MCF 10A (cell line): ENCODE measurements around the gene VAV3. TPM values are rescaled to one million over a fixed set of nuclear protein-coding genes. Genes with fewer than 3 reads are reported as not detected.
A peak's percentile ranks its signal among the peaks of the same experiment; 100 is the strongest.

ENCODE experiments used
- BruUV-seq: library from RNA; stranded (reverse); fragments of 400-500 nt; replicated peaks from 2 replicates; lab custom pipeline; 2021; lab: Mats Ljungman, UMichigan
- CTCF ChIA-PET: fragments of 300-600 bp; sonication (Branson Sonifier 250); formaldehyde crosslinking; extraction: SDS; loops from one replicate; lab custom pipeline; 2021; ENCODE audit warnings: antibody characterized with exemption, inconsistent platforms; lab: Yijun Ruan, JAX
- POLR2A ChIA-PET: fragments of 300-600, 350-650 bp; sonication (Branson Sonifier 250); formaldehyde crosslinking; extraction: SDS; loops from one replicate; lab custom pipeline; 2020; ENCODE audit warnings: antibody characterized with exemption, inconsistent platforms; lab: Yijun Ruan, JAX
- DNase-seq: peaks from one replicate; pipeline ENCODE4 v3.0.0-alpha.2; 2018; ENCODE audit not compliant: unreplicated experiment
- H3K27ac Mint-ChIP-seq: one replicate; pipeline ENCODE4 v1.8.0; 2022; ENCODE audit warnings: mild to moderate bottlenecking, low read depth, mixed read lengths; ENCODE audit not compliant: unreplicated experiment
- H3K27me3 Mint-ChIP-seq: one replicate; pipeline ENCODE4 v1.8.0; 2022; ENCODE audit warnings: mixed read lengths; ENCODE audit not compliant: insufficient read depth, unreplicated experiment
- H3K36me3 Mint-ChIP-seq: one replicate; pipeline ENCODE4 v1.8.0; 2022; ENCODE audit warnings: mild to moderate bottlenecking, moderate library complexity, mixed read lengths; ENCODE audit not compliant: insufficient read depth, unreplicated experiment
- H3K4me1 Mint-ChIP-seq: one replicate; pipeline ENCODE4 v1.8.0; 2022; ENCODE audit warnings: mixed read lengths; ENCODE audit not compliant: insufficient read depth, unreplicated experiment
- H3K4me3 Mint-ChIP-seq: one replicate; pipeline ENCODE4 v1.8.0; 2022; ENCODE audit warnings: mild to moderate bottlenecking, moderate library complexity, mixed read lengths; ENCODE audit not compliant: unreplicated experiment
- H3K9me3 Mint-ChIP-seq: one replicate; pipeline ENCODE4 v1.8.0; 2022; ENCODE audit warnings: mixed read lengths; ENCODE audit not compliant: unreplicated experiment
- intact Hi-C: fragments of 100-400 bp; cut with micrococcal nuclease; formaldehyde crosslinking; loops from 2 replicates; pipeline ENCODE4 v1.14.1; 2022
- total RNA-seq: library from RNA; stranded (reverse); gene quantifications from 2 replicates; pipeline ENCODE4 v1.2.3, GENCODE V29; 2022
- TF ChIP-seq, protein P1 (sequence below): fragments of 200-600 bp; IDR thresholded peaks from one replicate; pipeline ENCODE4 v1.8.0; 2022; ENCODE audit warnings: antibody characterized with exemption, mild to moderate bottlenecking; ENCODE audit not compliant: unreplicated experiment

The VAV3 gene
- total RNA-seq, 1 experiment from 2014 or later: 2.0 TPM

GRCh38 chr1:107927820-107928219, 37.2 kb downstream of the VAV3 start:
- Mint-ChIP-seq H3K27ac (no peak overlapping the region), H3K4me1 (peaks cover 8% of the 10 kb centered on the region), H3K36me3 (no peaks in the 10 kb centered on the region), H3K9me3 (no peaks in the 10 kb centered on the region), H3K4me3 (no peak overlapping the region), H3K27me3 (no peaks in the 10 kb centered on the region)
- no peak for DNase-seq
- no TSS peak for BruUV-seq
- TF ChIP-seq, protein P1, sequence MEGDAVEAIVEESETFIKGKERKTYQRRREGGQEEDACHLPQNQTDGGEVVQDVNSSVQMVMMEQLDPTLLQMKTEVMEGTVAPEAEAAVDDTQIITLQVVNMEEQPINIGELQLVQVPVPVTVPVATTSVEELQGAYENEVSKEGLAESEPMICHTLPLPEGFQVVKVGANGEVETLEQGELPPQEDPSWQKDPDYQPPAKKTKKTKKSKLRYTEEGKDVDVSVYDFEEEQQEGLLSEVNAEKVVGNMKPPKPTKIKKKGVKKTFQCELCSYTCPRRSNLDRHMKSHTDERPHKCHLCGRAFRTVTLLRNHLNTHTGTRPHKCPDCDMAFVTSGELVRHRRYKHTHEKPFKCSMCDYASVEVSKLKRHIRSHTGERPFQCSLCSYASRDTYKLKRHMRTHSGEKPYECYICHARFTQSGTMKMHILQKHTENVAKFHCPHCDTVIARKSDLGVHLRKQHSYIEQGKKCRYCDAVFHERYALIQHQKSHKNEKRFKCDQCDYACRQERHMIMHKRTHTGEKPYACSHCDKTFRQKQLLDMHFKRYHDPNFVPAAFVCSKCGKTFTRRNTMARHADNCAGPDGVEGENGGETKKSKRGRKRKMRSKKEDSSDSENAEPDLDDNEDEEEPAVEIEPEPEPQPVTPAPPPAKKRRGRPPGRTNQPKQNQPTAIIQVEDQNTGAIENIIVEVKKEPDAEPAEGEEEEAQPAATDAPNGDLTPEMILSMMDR: no peak
- intact Hi-C loops: no loop called here
- POLR2A ChIA-PET: interaction anchor here (0.6 kb wide), 1 partner anchor 107 kb away, joined by 3 read pairs; no protein-coding TSS in a partner anchor
- CTCF ChIA-PET: no interaction called here

DNA sequence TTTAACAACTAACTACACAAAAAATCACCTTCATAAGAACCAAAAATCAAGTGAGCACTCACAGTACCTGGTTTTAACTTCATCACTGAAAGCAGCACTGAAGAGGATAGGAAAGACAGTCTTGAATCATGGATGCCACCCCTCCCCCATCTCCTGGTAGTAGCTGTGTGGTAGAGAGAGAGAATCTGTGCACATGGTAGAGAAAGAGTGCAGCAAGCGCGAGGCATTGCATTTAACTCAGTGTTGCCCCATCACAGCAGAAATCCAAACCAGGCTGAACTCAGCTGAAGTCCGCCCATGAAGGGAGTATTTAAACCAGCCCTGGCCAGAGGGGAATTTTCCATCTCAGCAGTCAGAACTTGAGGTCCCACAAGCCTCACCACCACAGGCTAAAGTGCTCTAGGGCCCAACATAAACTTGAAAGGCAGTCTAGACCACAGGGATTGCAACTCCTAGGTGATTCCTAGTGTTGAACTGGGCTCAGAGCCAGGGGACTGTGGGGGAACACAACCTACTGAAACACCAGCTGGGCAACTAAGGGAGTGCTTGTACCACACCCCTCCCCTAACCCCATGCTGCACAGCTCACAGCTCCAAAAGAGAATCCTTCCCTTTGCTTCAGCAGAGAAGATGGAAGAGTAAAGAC, 38.4 kb downstream of the VAV3 start:
- BruUV-seq: no TSS peak
- H3K4me3 Mint-ChIP-seq: no peak overlapping the region
- no peaks in the 10 kb centered on the region for H3K9me3 Mint-ChIP-seq
- H3K27ac Mint-ChIP-seq: no peak overlapping the region
- TF ChIP-seq, protein P1: no peak
- CTCF ChIA-PET: interaction anchor here (0.6 kb wide), 1 partner anchor 1832 kb away, joined by 4 read pairs; no protein-coding TSS in a partner anchor
- DNase-seq: peak; percentile 65
- H3K36me3 Mint-ChIP-seq: no peaks in the 10 kb centered on the region
- POLR2A ChIA-PET: no interaction called here
- H3K4me1 Mint-ChIP-seq: peaks cover 8% of the 10 kb centered on the region
- intact Hi-C loops: no loop called here
- H3K27me3 Mint-ChIP-seq: no peaks in the 10 kb centered on the region

DNA sequence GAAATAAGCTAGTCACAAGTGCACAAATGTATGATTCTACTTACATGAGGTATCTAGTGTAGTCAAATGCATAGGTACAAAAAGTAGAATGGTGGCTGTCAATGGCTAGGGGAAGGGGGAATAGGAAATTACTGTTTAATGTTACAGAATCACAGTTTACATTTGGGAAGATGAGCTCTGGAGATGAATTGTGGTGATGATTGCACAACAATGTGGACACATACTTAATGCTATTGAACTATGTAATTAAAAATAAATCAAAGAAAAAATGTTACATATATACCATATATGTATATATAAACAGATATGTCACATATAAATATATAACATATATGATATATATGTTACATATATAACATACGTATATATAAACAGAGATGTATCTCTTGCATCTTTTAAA, 39.4 kb downstream of the VAV3 start:
- Mint-ChIP-seq H3K27ac (no peak overlapping the region), H3K4me1 (peaks cover 8% of the 10 kb centered on the region), H3K4me3 (no peak overlapping the region), H3K36me3 (no peaks in the 10 kb centered on the region), H3K27me3 (no peaks in the 10 kb centered on the region), H3K9me3 (no peaks in the 10 kb centered on the region)
- ChIA-PET POLR2A (no interaction called here), CTCF (interaction anchor here (1.0 kb wide), 1 partner anchor 143 kb away, joined by 4 read pairs; no protein-coding TSS in a partner anchor)
- intact Hi-C loops: no loop called here
- TF ChIP-seq, protein P1: no peak
- DNase-seq: no peak
- no TSS peak for BruUV-seq

- CTCF ChIA-PET: interaction anchor here (0.6 to 0.8 kb wide), 2 partner anchors 12 to 203 kb away, joined by 3 read pairs; no protein-coding TSS in a partner anchor
- no peaks in the 10 kb centered on the region for H3K36me3 Mint-ChIP-seq
These were observed 44.0 kb downstream of the VAV3 start for GRCh38 chr1:107920999-107921398.

More at GRCh38 chr1:107920999-107921398, 44.0 kb downstream of the VAV3 start:
- no peak overlapping the region for H3K27ac Mint-ChIP-seq
- BruUV-seq: no TSS peak
- intact Hi-C loops: no loop called here
- H3K4me3 Mint-ChIP-seq: no peak overlapping the region
- H3K9me3 Mint-ChIP-seq: no peaks in the 10 kb centered on the region
- no peaks in the 10 kb centered on the region for H3K4me1 Mint-ChIP-seq
- TF ChIP-seq, protein P1: no peak
- no peak for DNase-seq
- POLR2A ChIA-PET: no interaction called here
- no peaks in the 10 kb centered on the region for H3K27me3 Mint-ChIP-seq
